Cardiac atrium fibroblast (primary cell): ENCODE results near the gene NFKBIB. TPM values are rescaled to one million over a fixed set of nuclear protein-coding genes. Genes with fewer than 3 reads are reported as not detected.

Experiments used
- total RNA-seq: library from RNA; depleted of rRNA; stranded (reverse); fragments of >200 nt; gene quantifications from 2 replicates; pipeline ENCODE4 v1.2.3, GENCODE V29; 2015

The NFKBIB gene
- total RNA-seq, result 15.3 and 18.0 TPM in 2 replicates

DNA sequence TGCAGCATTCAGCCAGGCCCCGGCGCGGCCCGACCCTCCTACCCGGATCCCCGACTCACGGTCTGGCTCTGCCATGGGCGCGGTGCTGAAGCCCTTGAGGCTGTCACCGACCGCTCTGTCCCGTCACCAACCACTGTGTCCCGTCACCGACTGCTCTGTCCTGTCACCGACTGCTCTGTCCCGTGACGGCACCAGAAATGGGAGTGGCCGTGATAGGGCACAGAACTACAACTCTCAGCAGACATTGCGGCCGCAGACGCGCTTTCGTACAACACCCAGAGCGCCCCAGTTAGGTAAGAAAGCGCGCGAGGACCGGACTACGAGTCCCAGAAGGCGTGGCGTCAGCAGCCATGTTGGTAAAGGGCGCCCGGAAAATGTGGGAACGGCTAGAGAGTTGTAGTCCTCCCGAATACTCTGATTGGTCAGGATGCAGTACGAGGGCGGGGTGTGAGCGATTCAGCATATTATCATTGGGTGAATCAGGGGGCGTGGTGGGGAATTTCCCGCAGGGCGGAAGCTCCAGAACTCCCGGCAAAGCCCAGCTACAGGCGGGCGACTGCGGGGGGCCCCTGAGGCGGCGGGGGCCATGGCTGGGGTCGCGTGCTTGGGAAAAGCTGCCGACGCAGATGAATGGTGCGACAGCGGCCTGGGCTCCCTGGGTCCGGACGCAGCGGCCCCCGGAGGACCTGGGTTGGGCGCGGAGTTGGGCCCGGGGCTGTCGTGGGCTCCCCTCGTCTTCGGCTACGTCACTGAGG lies at the start of gene NFKBIB, which contains the start of gene SIRT2:
Gene NFKBIB, plus strand, starts transcription at position 523 of the 755 bp plus-strand sequence. Its CDS starts 64 bp downstream, at position 587.
Gene SIRT2, minus strand, starts transcription at position 172 of the 755 bp plus-strand sequence. Its CDS starts 97 bp downstream, at position 75.

GRCh38 chr19:38877781-38878574 lies 21.8 kb upstream of the NFKBIB start, which contains the start of gene RINL:
Gene RINL (minus strand): TSS chr19:38878275. CDS start chr19:38876742, 1,533 bp downstream.

DNA sequence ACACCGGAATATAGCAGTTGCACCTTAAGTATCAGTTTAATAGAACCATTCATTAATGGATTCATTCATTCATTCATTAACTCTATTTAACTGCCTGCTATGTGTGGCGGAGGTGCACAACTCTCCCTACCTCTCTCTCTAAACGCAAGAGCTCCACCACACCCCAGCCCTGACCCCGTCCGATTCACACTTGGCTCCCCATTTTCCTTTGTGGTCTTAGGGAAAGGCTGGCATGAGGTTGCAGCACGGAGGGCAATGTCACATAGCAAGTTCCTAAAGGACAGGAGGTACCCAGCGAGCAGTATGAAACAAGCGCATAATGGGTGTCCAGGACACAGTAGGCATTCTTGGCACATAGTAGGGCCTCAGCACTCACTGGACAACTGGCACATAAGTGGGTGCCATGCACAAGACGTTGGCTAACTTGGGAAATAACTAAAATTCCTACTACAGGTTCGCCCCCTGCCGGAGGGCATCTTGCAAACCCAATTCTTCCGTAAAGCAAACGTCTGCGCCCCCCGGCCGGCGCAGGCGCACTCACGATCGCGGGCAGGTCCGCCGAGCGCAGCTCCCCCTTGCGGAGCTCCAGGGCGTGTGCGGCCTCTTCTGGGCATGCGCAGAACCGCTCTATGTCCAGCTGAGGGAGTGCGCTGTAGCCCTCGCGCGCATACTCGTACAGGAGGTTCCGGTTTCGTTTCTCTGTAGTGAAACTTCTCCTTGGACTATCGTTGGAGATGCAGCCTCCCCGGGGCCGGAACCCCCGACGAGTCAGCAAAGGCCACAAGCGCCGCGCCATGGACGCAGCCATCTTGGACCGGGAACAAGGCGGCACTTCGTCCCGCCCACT lies 30.4 kb downstream of the NFKBIB start, which contains the start of gene SARS2:
Gene SARS2, minus strand, starts transcription at position 835 of the 847 bp plus-strand sequence. Its CDS starts 27 bp downstream, at position 808.

GRCh38 chr19:38930776-38931520 lies 31.2 kb downstream of the NFKBIB start, which contains the start of gene MRPS12:
Gene MRPS12 (plus strand): TSS chr19:38930944. CDS start chr19:38931295, 351 bp downstream.

Other genes starting within 250 kb of the NFKBIB start
- gene CAPN12, start 155.5 kb upstream of the NFKBIB start, total RNA-seq, result 2.8 TPM in 1 of 2 replicates, not detected in the other
- not detected in 2 replicates for gene LGALS7, start 126.5 kb upstream of the NFKBIB start, total RNA-seq
- not detected in 2 replicates for gene LGALS7B, start 110.8 kb upstream of the NFKBIB start, total RNA-seq
- not detected in 2 replicates for gene LGALS4, start 87.0 kb upstream of the NFKBIB start, total RNA-seq
- gene ECH1, start 68.2 kb upstream of the NFKBIB start, total RNA-seq, result 61.9 and 89.9 TPM in 2 replicates
- 179 and 198 TPM in 2 replicates for gene HNRNPL, start 50.0 kb upstream of the NFKBIB start, total RNA-seq
- gene RINL, start 21.7 kb upstream of the NFKBIB start, total RNA-seq, result 1.5 and 2.3 TPM in 2 replicates
- 56.7 and 57.2 TPM in 2 replicates for gene SIRT2, start 351 bp upstream of the NFKBIB start, total RNA-seq
- gene CCER2, start 12.2 kb downstream of the NFKBIB start, total RNA-seq, result not detected in 2 replicates
- gene SARS2, start 30.8 kb downstream of the NFKBIB start, total RNA-seq, result 15.5 and 22.0 TPM in 2 replicates
- gene MRPS12, start 31.0 kb downstream of the NFKBIB start, total RNA-seq, result 32.2 and 33.8 TPM in 2 replicates
- gene FBXO17, start 75.8 kb downstream of the NFKBIB start, total RNA-seq, result 18.4 and 26.2 TPM in 2 replicates
- gene FBXO27, start 132.6 kb downstream of the NFKBIB start, total RNA-seq, result 0.18 and 0.49 TPM in 2 replicates
- gene ACP7, start 184.4 kb downstream of the NFKBIB start, total RNA-seq, result not detected in 2 replicates
- 7.0 and 9.1 TPM in 2 replicates for gene PAK4, start 225.8 kb downstream of the NFKBIB start, total RNA-seq